ENCODE data around the gene NOTCH2.
"Not testable (repeated sequence)": the region's sequence is repeated elsewhere in the genome, so short reads cannot be mapped to it uniquely, and the experiment has no call there.

NOTCH2 gene

GRCh38 chr1:120069920-120070214 lies 405 bp upstream of the NOTCH2 start:
- not testable (repeated sequence) for DNase-seq

- not testable (repeated sequence) for DNase-seq
These were observed 787 bp downstream of the NOTCH2 start for GRCh38 chr1:120068683-120069066.

GRCh38 chr1:120048208-120048607 lies 21.3 kb downstream of the NOTCH2 start:
- DNase-seq, result not testable (repeated sequence)

- not testable (repeated sequence) for DNase-seq
These were observed 27.7 kb downstream of the NOTCH2 start for GRCh38 chr1:120041771-120042170.

- DNase-seq, result not testable (repeated sequence)
These were observed 37.2 kb downstream of the NOTCH2 start for GRCh38 chr1:120032253-120032652.

- DNase-seq, result not testable (repeated sequence)
These were observed 45.7 kb downstream of the NOTCH2 start for GRCh38 chr1:120023791-120024190.

GRCh38 chr1:120014978-120015377 lies 54.5 kb downstream of the NOTCH2 start:
- DNase-seq, result not testable (repeated sequence)

GRCh38 chr1:120008320-120008719 lies 61.1 kb downstream of the NOTCH2 start:
- not testable (repeated sequence) for DNase-seq

GRCh38 chr1:120007850-120008249 lies 61.6 kb downstream of the NOTCH2 start:
- DNase-seq, result not testable (repeated sequence)

GRCh38 chr1:120001035-120001434 lies 68.4 kb downstream of the NOTCH2 start:
- DNase-seq, result not testable (repeated sequence)

GRCh38 chr1:119996731-119997312 lies 72.6 kb downstream of the NOTCH2 start:
- DNase-seq, result not testable (repeated sequence)

- DNase-seq, result not testable (repeated sequence)
These were observed 73.5 kb downstream of the NOTCH2 start for GRCh38 chr1:119995975-119996374.

GRCh38 chr1:119988306-119989062 lies 81.0 kb downstream of the NOTCH2 start:
- DNase-seq, result no peak

GRCh38 chr1:119987686-119988085 lies 81.8 kb downstream of the NOTCH2 start:
- DNase-seq, result no peak

GRCh38 chr1:119987112-119987511 lies 82.3 kb downstream of the NOTCH2 start:
- DNase-seq, result no peak

GRCh38 chr1:119986007-119986497 lies 83.4 kb downstream of the NOTCH2 start:
- DNase-seq, result no peak

GRCh38 chr1:119984771-119985170 lies 84.7 kb downstream of the NOTCH2 start:
- DNase-seq, result no peak

- no peak for DNase-seq
These were observed 87.3 kb downstream of the NOTCH2 start for GRCh38 chr1:119981986-119982815.

- no peak for DNase-seq
These were observed 88.0 kb downstream of the NOTCH2 start for GRCh38 chr1:119981496-119981895.

GRCh38 chr1:119978018-119978505 lies 91.4 kb downstream of the NOTCH2 start:
- DNase-seq, result no peak

- DNase-seq, result not testable (repeated sequence)
These were observed 92.2 kb downstream of the NOTCH2 start for GRCh38 chr1:119977113-119977736.
